Measurements from ENCODE around the gene WNT4. TPM values are rescaled to one million over a fixed set of nuclear protein-coding genes. Genes with fewer than 3 reads are reported as not detected.

The WNT4 gene
- total and polyA plus RNA-seq, 2 donors (not counting 1 experiment from before 2014, with no cell fraction given) = not detected

DNA sequence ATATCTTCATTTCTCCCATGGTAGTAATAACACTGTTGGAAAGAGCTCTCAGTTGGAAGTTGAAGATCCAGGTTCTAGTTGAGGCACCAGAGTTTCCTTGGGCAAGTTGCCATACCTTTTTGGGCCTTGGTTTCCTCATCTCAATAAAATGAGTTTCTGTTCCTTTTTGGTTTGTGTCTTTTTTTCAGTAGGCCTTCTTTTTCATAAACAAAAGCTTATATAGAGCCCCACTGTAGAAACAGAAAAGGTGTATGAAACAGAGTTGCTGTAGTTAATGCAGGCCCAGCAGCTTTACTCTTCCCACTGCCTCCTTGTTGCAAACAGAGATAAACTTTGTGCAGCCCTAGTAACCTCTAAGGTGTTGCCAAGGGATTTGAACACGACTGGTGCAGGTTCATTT, 41.7 kb downstream of the WNT4 start:
- POLR2A ChIA-PET = interaction anchor here (0.7 kb wide), 1 partner anchor 36 kb away, joined by 4 read pairs; no protein-coding TSS in a partner anchor
- no peaks in the 10 kb centered on the region for H3K9me3 ChIP-seq (ENCODE audit: control extremely low read depth in 1 of 3, control insufficient read depth in 2 of 3, insufficient read depth in 1 of 3, low read length in 2 of 3)
- no peak overlapping the region for H3K4me3 ChIP-seq (ENCODE audit: control extremely low read depth in 1 of 5, extremely low read depth in 1 of 5, insufficient read depth in 1 of 5, low read depth in 2 of 5, low read length in 4 of 5)
- ATAC-seq (ENCODE audit: low read depth) (no peak), DNase-seq (no peak)
- CTCF ChIA-PET = interaction anchor here (1.1 to 2.4 kb wide), 5 partner anchors 9 to 907 kb away, joined by 3 to 5 read pairs (median 5); no protein-coding TSS in a partner anchor
- TF ChIP-seq EZH2 (IDR thresholded peaks at IDR 0.05; ENCODE audit: borderline replicate concordance, insufficient read depth, low read depth, low read length, poor library complexity, severe bottlenecking) = no peak
- TF ChIP-seq, protein P1, sequence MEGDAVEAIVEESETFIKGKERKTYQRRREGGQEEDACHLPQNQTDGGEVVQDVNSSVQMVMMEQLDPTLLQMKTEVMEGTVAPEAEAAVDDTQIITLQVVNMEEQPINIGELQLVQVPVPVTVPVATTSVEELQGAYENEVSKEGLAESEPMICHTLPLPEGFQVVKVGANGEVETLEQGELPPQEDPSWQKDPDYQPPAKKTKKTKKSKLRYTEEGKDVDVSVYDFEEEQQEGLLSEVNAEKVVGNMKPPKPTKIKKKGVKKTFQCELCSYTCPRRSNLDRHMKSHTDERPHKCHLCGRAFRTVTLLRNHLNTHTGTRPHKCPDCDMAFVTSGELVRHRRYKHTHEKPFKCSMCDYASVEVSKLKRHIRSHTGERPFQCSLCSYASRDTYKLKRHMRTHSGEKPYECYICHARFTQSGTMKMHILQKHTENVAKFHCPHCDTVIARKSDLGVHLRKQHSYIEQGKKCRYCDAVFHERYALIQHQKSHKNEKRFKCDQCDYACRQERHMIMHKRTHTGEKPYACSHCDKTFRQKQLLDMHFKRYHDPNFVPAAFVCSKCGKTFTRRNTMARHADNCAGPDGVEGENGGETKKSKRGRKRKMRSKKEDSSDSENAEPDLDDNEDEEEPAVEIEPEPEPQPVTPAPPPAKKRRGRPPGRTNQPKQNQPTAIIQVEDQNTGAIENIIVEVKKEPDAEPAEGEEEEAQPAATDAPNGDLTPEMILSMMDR (IDR thresholded peaks at IDR 0.05) = no peak
- no peak overlapping the region for H3K9ac ChIP-seq (ENCODE audit: low read length)
- Mint-ChIP-seq H3K27me3 (no peaks in the 10 kb centered on the region), H3K27ac (peak overlapping the region; percentile 7), H3K9me3 (ENCODE audit: insufficient read depth) (no peaks in the 10 kb centered on the region), H3K4me3 (peak overlapping the region; percentile 11), H3K4me1 (peaks cover 63% of the 10 kb centered on the region)
- H3K27me3 ChIP-seq (replicated peaks in 1 of 4; ENCODE audit: control extremely low read depth in 1 of 4, control insufficient read depth in 3 of 4, insufficient read depth in 4 of 4, low read length in 3 of 4) = no peaks in the 10 kb centered on the region
- H3K4me1 ChIP-seq (ENCODE audit: control insufficient read depth in 2 of 2, insufficient read depth in 2 of 2, low read length in 2 of 2) = peaks cover 37 to 39% of the 10 kb centered on the region in 2 donors
- no CpG with 5 or more reads among the region's 1 CpG for WGBS (ENCODE audit: insufficient coverage)
- H3K79me2 ChIP-seq (ENCODE audit: control insufficient read depth, insufficient read depth, low read length) = peaks cover 83% of the 10 kb centered on the region
- intact Hi-C loops (cut with micrococcal nuclease) = no loop called here
- H3K36me3 ChIP-seq (replicated peaks in 1 of 2; ENCODE audit: control extremely low read depth in 1 of 2, control insufficient read depth in 1 of 2, extremely low read depth in 1 of 2, insufficient read depth in 2 of 2, low read length in 1 of 2) = peaks cover 7 to 45% of the 10 kb centered on the region in 2 experiments
- H4K20me1 ChIP-seq (ENCODE audit: control insufficient read depth, insufficient read depth, low read length, poor library complexity, severe bottlenecking) = peaks cover 77% of the 10 kb centered on the region
- no peak overlapping the region for H2AFZ ChIP-seq (ENCODE audit: insufficient read depth, low read depth, low read length, poor library complexity, severe bottlenecking)
- H3K4me2 ChIP-seq (replicated peaks; ENCODE audit: low read depth, low read length, poor library complexity, severe bottlenecking) = peak overlapping the region; percentile 31
- peak overlapping the region in 1 of 2 donors; percentile 51 for H3K27ac ChIP-seq (ENCODE audit: low read length in 2 of 2)

DNA sequence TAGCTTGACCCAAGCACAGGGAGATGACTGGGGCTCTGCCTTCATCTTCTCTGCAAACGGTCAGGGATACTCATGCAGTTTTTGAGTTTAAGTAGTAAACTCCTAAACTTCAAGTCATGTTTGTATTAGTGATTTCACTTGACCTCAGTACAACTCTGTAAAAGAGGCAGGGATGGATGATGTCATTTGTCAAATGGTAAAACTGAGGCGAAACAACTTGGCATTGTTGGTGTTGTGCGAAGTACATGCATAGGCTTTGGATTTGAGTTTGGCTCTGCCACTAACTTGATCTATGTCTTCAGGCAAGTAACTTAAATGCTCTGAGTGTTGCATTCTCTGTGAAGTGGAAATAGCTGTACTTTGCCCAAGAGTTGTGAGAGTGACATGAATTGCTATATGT, 42.7 kb downstream of the WNT4 start:
- no peak overlapping the region for H2AFZ ChIP-seq (ENCODE audit: insufficient read depth, low read depth, low read length, poor library complexity, severe bottlenecking)
- DNase-seq = no peak
- H3K4me3 ChIP-seq (ENCODE audit: control extremely low read depth in 1 of 5, extremely low read depth in 1 of 5, insufficient read depth in 1 of 5, low read depth in 2 of 5, low read length in 4 of 5) = no peak overlapping the region
- H3K9ac ChIP-seq (ENCODE audit: low read length) = no peak overlapping the region
- no peaks in the 10 kb centered on the region for H3K27me3 Mint-ChIP-seq
- CTCF ChIA-PET = interaction anchor here (0.7 to 2.2 kb wide), 3 partner anchors 27 to 44 kb away, joined by 3 to 5 read pairs (median 4); no protein-coding TSS in a partner anchor
- peak overlapping the region in 1 of 2 donors; percentile 51 for H3K27ac ChIP-seq (ENCODE audit: low read length in 2 of 2)
- intact Hi-C loops (cut with micrococcal nuclease) = no loop called here
- H3K27ac Mint-ChIP-seq = peak overlapping the region; percentile 41
- no peaks in the 10 kb centered on the region for H3K9me3 ChIP-seq (ENCODE audit: control extremely low read depth in 1 of 3, control insufficient read depth in 2 of 3, insufficient read depth in 1 of 3, low read length in 2 of 3)
- peaks cover 27 to 31% of the 10 kb centered on the region in 2 donors for H3K4me1 ChIP-seq (ENCODE audit: control insufficient read depth in 2 of 2, insufficient read depth in 2 of 2, low read length in 2 of 2)
- no peaks in the 10 kb centered on the region for H3K27me3 ChIP-seq (replicated peaks in 1 of 4; ENCODE audit: control extremely low read depth in 1 of 4, control insufficient read depth in 3 of 4, insufficient read depth in 4 of 4, low read length in 3 of 4)
- WGBS (ENCODE audit: insufficient coverage) = 95% methylated on average over 2 of the region's 3 CpGs
- H3K4me2 ChIP-seq (replicated peaks; ENCODE audit: low read depth, low read length, poor library complexity, severe bottlenecking) = no peak overlapping the region
- H3K4me1 Mint-ChIP-seq = peaks cover 55% of the 10 kb centered on the region
- peaks cover 73% of the 10 kb centered on the region for H4K20me1 ChIP-seq (ENCODE audit: control insufficient read depth, insufficient read depth, low read length, poor library complexity, severe bottlenecking)
- TF ChIP-seq EZH2 (IDR thresholded peaks at IDR 0.05; ENCODE audit: borderline replicate concordance, insufficient read depth, low read depth, low read length, poor library complexity, severe bottlenecking) = no peak
- TF ChIP-seq, protein P1 (IDR thresholded peaks at IDR 0.05) = no peak
- no peak for ATAC-seq (ENCODE audit: low read depth)
- H3K36me3 ChIP-seq (replicated peaks in 1 of 2; ENCODE audit: control extremely low read depth in 1 of 2, control insufficient read depth in 1 of 2, extremely low read depth in 1 of 2, insufficient read depth in 2 of 2, low read length in 1 of 2) = peaks cover 7 to 53% of the 10 kb centered on the region in 2 experiments
- H3K79me2 ChIP-seq (ENCODE audit: control insufficient read depth, insufficient read depth, low read length) = peaks cover 82% of the 10 kb centered on the region
- POLR2A ChIA-PET = interaction anchor here (0.6 kb wide), 1 partner anchor 348 kb away, joined by 7 read pairs; no protein-coding TSS in a partner anchor
- no peaks in the 10 kb centered on the region for H3K9me3 Mint-ChIP-seq (ENCODE audit: insufficient read depth)
- H3K4me3 Mint-ChIP-seq = no peak overlapping the region
